GM19351 (cell line): ENCODE measurements around the gene SPECC1.
"Not testable (repeated sequence)": the region's sequence is repeated elsewhere in the genome, so short reads cannot be mapped to it uniquely, and the experiment has no call there.

Experiments used
- ATAC-seq: cut with Tn5 transposase; IDR thresholded peaks from one replicate; pipeline ENCODE4 v1.9.1; 2021; ENCODE audit warnings: mild to moderate bottlenecking, moderate library complexity; ENCODE audit not compliant: unreplicated experiment

SPECC1 gene

DNA sequence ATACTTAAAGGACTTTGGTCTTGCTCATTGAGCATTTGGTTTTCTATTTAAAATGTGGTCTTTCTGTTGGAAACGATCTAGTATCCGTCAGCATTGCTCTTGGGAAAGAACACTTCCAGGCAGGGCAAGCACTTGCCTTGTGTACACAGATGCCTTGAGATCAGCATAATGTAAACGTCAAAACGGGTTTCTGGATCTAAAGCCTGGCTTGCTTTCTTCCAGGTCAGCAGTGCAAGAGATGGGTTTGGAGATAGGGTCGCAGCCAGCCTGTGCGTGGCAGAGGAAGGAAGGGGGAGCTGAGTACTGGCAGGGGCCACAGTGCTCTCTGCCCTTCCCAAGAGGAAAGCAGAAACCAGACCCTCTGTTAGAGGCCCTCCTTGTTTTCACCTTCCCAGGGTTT, 282.7 kb downstream of the SPECC1 start:
- ATAC-seq, result no peak

DNA sequence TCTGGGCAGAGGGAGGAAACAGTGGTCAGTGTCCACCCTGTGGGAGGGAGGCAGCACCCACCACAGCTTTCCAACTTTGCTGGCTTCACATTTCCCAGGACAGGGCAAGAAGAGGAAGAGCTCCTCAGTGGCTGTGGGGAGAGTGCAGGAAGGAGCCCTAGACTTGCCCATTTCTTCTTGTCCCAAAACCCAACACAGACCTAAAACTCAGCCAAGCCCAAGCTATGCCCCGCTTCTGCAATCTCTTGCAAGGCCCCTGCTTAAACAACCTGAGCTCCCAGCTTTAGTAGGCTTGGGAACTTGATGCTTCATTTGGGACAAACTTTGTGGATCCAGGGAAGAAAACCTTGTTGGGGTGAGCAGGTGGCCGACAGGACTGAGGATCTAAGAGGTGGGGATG, 284.3 kb downstream of the SPECC1 start:
- no peak for ATAC-seq

DNA sequence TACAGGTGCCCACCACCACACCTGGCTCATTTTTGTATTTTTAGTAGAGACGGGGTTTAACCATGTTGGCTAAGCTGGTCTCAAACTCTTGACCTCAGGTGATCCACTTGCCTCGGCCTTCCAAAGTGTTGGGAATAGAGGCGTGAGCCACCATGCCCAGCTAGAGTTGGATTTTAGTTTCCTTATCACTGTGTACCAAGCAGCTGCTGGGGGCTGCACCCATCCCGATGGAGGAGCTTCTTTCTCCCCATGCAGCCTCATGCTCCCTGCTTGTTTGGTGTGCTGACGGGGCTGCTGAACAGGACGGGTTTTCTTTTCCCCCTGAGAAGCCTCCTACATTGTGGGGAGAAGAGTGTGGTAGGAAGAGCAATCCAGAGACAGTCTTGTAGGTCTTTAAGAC, 285.0 kb downstream of the SPECC1 start:
- ATAC-seq, result no peak

DNA sequence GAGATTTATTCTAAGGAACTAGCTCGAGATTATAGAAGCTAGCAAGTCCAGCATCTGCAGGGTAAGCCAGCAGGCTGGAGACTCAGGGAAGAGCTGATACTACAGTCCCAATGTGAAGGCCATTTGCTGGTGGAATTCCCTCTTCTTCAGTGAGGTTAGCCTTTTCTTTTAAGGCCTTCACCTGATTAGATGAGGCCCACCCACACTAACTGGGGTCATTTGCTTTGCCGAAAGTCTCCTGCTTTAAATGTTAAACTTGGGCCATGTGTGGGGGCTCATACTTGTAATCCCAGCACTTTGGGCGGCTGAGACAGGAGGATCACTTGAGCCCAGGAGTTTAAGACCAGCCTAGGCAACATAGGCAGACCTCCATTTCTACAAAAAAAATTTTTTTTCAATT, 289.9 kb downstream of the SPECC1 start:
- no peak for ATAC-seq

DNA sequence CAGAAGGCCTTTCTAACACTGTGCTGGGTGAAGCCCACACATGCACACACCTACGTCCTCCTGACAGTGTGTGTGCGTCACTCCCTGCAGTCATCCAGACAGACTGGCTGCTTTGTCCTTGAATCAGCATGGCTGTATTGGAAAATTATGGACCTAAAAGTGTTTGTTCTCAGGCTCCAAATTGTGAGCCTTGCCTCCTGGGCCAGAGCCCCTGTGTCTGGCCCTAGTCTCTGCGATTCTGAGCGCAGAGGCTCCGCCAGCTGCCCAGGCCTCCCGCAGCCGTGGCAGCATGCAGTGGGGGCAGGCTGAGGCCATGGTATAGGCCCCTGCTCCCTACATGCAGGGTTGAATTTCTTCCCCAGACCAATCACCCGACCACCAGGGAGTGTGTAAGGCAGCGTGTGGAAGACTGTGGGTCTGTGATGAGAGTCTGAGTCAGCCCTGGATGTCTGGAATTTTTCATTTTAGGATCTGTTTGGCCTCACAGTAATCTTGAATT, 291.3 kb downstream of the SPECC1 start:
- ATAC-seq, result no peak

DNA sequence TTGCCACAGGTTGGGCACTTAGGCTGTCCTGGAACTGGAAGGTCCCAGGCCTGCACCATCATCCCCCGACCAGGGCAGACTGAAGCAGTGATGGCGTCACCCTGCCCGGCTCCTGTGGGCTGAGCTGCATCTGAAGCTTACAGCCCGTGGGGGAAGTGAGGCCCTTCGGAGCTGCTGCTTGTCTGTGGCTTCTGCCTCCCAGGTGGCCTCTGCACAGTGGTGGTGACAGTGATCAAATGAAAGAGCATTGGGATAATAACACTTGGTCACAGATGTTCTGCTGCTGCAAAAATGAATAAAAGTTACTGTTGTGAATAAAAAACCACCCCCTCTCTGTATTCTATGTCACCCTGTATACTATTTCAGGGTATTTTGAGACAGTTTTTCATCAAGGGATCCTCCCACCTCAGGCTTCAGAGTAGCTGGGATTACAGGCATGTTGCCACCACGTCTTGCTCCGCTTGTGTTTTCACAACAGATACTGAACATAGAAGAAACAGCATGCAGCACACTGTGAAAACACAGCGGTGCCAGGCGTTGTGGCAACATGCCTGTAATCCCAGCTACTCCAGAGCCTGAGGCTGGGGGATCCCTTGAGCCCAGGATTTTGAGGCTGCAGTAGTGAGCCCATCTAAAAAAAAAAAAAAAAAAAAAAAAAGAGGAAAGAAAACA, 293.2 kb downstream of the SPECC1 start:
- ATAC-seq, result no peak

DNA sequence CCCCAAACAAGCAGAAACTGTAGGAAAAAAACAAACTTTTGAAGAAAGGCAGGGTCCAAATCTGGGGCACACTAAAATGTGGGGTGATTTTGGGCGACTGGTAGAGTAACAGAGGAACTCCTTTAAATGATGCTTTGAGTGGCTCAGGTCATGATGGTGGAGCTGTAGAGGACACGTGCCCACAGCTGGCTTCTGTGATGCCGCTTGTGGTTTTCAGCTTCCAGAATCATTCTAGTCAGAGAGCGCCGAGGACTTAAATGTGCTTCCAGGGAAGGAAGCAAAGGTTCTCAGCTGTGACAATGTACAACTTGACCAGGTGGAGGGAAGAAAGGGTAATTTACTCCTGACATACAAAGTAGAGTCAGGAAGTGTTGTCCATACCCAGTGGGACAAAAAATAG, 295.8 kb downstream of the SPECC1 start:
- no peak for ATAC-seq

DNA sequence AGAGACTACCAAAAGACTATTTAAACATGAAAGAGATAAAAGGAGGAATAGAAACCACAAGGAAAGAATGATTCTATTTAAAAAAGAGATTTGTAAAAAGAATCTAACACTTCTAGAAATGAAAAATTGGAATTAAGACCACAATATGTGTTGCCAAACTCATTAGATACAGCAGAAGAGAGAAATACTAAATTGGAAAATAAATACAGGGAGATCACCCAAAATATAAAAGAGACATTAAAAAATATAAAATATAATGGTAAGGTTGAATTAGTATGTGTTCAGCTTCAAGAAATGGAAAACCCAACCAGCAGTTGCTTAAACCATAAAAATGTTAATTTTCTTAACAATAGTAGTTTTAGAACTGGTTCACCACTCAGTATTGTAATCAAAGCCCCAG, 297.8 kb downstream of the SPECC1 start:
- ATAC-seq, result no peak

DNA sequence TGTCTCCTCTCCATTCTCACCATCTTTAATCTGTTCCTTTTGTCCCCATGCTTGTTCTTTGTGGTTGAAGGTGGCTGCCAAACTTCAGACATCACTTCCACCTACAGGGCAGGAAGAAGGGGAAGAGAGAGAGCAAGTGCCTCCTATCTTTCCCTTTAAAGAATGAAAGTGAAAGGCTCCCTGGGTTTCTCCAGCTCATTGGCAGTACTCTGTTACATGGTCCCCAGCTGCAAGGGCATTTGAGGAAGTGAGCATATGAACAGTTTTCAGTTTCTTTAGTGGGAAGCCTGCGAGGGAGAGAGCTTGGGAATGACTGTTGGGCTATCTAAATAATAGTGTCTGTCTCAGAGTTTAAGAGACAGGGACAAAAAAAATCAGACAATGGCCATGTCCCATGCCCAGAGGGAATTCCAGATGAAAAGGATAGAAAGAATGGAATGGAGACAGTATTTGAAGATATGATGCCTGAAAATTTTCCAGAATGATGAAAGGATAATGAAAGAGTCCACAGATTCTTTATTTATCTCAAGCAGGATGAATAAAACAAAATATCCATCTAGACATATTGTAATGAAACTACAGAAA, 298.3 kb downstream of the SPECC1 start:
- ATAC-seq, result no peak

DNA sequence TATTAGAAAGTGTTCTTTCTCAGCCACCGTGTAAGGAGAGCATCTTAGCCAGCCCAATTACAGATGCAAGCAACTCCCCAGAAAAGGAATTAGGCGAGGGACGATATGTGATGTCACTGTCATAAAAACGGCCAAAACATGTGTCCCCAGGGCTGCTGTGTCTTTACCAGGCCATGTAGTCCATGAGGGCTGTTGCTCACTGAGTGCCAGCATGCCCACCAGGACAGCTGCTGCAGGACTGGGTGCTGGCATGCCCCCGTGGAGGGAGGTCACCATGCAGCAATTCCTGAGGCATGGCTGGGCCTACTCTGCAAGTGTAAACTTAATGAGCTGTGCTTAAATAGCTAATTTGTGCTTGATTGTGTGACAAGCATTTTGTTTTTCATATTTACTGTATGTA, 301.3 kb downstream of the SPECC1 start:
- ATAC-seq, result no peak

DNA sequence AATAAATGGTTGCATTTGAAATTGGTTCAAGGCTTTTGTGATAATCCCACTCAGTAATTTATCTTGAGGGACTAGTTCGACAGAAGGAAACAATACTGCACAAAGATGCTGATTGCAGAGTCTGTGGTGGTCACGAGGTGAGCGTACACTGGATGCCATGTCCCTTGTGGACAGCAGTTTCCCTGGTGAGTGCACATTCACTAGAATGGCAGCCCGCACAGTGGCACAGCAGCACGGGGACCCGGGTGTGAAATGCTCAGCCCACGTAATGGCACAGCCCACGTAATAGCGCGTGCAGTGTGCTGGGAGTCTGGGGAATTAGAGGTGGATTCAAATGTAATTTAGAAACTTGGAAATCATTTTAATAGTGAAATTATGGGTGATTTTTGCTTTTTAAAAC, 304.1 kb downstream of the SPECC1 start:
- no peak for ATAC-seq

DNA sequence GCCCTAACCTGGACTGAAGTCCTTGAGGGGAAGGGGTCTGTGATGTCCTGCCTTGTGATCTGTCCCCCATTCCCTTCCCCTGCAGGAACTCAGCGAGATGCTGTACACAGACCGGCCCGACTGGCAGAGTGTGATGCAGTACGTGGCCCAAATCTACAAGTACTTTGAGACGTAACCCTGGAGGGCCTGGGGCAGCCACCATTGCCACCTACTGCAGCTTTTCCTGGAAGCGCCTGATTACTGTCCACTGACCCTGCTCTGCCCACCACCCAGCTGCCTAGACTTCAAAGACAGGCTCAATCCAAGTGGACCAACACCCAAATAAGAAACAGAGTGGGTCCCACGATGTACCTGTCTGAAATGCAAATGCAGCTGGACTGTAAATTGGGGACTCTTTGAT, 304.7 kb downstream of the SPECC1 start:
- ATAC-seq, result no peak

DNA sequence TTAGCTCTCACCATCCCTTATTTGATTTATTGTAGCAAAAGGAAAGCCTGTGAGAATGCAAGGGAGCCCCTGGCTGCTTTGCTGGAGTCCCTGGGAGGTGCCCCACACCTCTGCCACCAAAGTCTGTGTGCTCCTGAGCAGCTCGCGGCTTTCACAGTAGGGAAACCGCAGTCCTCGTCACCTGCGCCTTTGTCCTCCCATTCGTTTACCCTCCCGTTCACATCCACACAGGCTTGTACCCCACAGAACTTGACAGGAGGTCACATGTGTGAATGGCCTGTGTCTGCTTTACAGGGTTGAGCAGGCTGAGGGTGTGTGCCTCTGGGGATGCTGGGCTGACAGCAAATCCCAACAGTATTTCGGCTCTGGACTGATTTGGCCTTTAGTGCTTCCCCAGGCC, 305.7 kb downstream of the SPECC1 start:
- no peak for ATAC-seq

DNA sequence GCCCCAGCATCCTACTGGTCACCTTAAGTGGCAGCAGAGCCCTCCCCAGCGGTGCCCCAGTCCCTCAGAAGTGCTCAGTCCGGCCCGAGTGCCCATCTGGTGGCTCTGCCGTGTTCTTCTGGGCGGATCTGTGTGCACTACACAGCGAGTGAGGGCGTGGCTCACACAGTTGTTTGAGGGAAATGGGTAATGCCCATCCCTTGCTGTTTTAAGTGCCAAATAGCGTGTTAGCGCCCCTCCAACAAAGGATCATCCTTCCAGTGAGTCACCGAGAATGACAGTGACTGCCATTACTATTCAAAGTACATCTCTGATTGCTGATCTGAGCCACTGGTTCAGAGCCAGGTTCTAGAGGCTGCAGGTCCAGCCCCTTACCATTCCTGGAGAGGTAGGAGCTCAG, 306.2 kb downstream of the SPECC1 start:
- ATAC-seq, result no peak

DNA sequence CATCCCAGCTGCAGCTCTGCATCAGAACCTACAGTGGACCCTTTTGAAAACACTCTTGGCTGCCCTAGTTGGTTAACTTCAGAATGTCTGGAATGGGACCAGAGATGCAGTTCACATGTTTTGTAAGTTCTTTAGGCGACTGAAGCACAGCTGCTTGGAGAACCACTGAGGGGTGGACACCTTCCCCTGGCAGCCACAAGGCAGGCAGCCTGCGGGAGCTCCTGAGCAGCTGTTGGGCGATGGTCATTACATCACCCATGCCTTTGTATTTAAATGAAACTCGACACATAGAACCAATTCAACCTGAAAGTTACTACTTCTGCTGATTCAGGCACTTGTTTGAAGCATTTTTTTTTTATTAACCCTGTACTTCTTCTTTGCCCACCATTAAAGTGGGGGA, 306.7 kb downstream of the SPECC1 start:
- ATAC-seq, result no peak

DNA sequence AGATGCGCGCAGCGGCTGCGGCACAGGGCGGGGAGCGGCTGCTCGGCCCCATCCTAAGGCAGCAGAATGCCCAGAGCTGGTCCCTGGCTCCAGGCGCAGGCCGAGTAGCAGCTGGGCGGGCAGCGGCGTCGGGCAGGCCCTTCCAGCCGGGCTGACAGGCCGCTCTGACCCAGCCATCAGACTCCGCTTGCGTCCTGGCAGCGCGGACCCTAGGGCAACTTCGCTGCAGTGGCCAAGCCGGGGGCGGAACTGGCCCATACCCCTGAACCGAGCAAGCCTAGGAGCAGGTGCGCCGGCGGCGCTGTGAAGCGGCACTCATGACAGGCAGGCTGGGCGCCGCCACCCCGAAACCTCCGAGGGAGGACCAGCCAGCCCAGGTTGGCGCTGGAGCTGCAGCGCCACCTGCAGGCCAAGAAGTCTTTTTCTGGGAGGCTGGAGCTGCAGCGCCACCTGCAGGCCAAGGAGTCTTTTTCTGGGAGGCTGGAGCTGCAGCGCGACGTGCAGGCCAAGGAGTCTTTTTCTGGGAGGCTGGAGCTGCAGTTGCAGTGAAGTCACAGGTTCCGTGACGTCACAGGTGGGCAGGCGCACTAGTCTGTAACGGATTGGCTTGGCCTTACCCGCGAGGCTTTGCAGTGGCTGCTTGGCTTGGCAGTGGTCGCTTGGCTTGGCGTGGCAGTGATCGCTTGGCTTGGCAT, 311.5 kb downstream of the SPECC1 start:
- not testable (repeated sequence) for ATAC-seq

DNA sequence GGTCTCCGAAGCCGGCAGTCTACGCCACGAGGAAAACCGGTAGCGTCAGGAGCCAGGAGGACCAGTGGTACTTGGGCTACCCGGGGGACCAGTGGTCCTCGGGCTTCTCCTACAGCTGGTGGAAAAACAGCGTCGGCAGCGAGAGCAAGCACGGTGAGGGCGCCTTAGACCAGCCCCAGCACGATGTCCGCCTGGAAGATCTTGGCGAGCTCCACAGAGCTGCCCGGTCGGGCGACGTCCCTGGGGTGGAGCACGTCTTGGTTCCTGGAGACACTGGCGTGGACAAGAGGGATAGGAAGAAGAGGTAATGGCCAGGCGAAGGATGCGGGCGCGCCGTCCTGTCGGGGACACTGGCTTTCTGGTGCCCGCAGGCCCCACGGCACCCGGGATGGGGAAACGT, 312.2 kb downstream of the SPECC1 start:
- ATAC-seq, result not testable (repeated sequence)

DNA sequence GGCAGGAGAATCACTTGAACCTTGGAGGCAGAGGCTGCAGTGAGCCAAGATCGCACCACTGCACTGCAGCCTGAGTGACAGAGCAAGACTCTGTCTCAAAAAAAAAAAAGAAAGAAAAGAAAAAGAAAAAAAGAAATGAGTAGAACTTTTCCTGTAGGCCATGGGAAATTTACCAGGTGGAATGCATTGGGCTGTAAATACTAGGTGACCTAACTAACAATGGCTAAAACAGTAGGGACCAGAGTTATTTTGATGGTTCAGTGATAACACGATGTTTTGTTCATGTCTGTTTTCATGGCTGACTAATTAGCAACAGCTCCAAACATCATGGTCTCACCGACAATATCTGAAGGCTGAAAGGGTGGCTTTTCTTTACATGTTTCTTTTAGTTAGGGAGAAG, 318.6 kb downstream of the SPECC1 start:
- not testable (repeated sequence) for ATAC-seq

DNA sequence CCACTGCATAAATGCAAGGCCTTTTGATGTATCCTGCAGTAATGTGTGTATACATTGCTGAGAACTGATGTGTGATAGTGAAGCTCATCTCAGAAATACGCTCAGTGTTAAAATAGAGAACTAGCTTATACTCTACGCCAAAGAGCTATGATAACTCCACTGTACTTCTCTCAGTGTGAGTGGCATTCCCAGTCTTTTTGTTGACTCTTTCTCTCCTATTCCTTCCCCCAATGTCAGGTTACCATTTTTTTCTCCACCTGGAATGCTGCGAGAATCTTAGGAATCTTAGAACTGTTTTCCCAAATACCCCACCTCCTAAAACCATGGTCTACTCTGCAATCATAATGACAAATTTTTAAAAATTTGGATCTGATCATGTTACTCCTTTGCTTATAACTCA, 342.2 kb downstream of the SPECC1 start:
- not testable (repeated sequence) for ATAC-seq

DNA sequence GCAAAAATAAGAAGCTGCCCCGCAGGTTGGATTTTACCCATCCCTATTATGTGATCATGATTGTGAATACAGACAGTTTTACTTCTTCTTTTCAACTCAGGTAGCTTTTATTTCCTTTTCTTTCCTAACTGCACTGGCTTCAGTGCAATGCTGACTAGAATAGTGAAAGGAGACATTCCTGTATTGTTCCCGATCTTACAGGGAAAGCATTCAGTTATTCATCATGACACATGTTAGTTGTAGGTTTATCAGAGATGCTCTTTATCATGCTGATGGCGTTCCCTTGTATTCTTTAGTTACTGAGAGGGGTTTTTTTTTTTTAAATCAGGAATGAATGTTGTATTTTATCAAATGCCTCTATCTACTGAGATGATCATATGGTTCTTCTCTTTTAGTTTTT, 343.4 kb downstream of the SPECC1 start:
- ATAC-seq, result not testable (repeated sequence)

DNA sequence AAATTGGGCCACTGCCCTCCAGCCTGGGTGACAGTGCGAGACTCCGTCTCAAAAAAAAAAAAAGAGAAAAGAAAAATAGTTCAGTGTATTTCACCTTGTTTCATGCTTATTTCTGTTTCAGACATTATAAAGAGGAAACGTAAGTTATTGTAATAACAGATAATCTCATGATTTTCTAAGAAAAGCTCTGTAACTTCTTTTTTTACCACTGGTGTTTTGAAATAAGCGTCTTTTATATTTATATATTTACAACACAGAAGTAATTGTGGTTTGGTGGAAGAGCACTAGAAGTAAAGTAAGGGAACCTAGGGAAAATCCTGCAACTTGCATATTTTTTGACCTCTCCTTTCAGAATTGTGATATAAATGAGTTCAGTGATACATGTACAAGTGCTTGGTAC, 354.7 kb downstream of the SPECC1 start:
- ATAC-seq, result not testable (repeated sequence)
